NCI-H2171 treated with DMSO at 0.1 percent for 48 hours (cell line): ENCODE results near the gene KDM4B.
"Not testable (repeated sequence)": the region's sequence is repeated elsewhere in the genome, so short reads cannot be mapped to it uniquely, and the experiment has no call there.

Source experiments
- DNase-seq: peaks from one replicate; lab custom pipeline; 2025; lab: John Stamatoyannopoulos, UW

KDM4B gene

DNA sequence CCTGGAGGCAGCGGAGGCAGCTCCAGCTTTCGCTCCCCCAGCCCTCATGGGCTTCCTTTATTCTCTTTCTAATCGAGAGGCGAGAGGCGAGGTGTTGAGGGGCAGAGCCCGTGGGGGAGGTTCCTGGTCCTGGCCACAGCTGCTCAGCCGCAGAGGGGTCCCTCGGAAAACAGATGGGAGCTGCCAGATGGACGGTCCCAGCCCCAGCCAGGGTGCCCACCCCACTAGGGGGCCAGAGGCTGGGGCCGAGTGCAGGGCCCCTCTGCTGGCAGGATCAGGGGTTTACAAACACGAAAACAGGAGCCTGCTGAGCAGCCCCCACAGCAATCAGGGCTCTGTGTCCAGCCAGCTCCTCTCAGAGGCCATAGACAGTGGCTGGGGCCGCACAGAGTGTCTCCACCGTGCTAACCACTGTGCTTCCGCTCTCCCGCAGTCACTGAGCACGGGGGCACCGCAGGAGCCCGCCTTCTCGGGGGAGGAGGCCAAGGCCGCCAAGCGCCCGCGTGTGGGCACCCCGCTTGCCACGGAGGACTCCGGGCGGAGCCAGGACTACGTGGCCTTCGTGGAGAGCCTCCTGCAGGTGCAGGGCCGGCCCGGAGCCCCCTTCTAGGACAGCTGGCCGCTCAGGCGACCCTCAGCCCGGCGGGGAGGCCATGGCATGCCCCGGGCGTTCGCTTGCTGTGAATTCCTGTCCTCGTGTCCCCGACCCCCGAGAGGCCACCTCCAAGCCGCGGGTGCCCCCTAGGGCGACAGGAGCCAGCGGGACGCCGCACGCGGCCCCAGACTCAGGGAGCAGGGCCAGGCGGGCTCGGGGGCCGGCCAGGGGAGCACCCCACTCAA lies 182.2 kb downstream of the KDM4B start:
- peak; percentile 12 for DNase-seq

DNA sequence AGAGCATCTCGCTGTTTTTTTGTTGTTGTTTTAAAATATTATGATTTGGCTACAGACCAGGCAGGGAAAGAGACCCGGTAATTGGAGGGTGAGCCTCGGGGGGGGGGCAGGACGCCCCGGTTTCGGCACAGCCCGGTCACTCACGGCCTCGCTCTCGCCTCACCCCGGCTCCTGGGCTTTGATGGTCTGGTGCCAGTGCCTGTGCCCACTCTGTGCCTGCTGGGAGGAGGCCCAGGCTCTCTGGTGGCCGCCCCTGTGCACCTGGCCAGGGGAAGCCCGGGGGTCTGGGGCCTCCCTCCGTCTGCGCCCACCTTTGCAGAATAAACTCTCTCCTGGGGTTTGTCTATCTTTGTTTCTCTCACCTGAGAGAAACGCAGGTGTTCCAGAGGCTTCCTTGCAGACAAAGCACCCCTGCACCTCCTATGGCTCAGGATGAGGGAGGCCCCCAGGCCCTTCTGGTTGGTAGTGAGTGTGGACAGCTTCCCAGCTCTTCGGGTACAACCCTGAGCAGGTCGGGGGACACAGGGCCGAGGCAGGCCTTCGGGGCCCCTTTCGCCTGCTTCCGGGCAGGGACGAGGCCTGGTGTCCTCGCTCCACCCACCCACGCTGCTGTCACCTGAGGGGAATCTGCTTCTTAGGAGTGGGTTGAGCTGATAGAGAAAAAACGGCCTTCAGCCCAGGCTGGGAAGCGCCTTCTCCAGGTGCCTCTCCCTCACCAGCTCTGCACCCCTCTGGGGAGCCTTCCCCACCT lies 183.3 kb downstream of the KDM4B start:
- DNase-seq: no peak

DNA sequence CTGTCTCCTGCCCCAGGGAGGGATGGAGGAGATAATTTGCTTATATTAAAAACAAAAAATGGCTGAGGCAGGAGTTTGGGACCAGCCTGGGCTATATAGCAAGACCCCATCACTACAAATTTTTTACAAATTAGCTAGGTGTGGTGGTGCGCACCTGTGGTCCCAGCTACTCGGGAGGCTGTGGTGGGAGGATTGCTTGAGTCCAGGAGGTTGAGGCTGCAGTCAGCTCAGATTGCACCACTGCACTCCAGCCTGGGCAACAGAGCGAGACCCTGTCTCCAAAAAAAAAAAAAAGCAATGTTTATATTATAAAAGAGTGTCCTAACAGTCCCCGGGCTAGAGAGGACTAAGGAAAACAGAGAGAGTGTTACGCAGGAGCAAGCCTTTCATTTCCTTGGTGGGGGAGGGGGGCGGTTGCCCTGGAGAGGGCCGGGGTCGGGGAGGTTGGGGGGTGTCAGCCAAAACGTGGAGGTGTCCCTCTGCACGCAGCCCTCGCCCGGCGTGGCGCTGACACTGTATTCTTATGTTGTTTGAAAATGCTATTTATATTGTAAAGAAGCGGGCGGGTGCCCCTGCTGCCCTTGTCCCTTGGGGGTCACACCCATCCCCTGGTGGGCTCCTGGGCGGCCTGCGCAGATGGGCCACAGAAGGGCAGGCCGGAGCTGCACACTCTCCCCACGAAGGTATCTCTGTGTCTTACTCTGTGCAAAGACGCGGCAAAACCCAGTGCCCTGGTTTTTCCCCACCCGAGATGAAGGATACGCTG lies 184.0 kb downstream of the KDM4B start:
- no peak for DNase-seq

DNA sequence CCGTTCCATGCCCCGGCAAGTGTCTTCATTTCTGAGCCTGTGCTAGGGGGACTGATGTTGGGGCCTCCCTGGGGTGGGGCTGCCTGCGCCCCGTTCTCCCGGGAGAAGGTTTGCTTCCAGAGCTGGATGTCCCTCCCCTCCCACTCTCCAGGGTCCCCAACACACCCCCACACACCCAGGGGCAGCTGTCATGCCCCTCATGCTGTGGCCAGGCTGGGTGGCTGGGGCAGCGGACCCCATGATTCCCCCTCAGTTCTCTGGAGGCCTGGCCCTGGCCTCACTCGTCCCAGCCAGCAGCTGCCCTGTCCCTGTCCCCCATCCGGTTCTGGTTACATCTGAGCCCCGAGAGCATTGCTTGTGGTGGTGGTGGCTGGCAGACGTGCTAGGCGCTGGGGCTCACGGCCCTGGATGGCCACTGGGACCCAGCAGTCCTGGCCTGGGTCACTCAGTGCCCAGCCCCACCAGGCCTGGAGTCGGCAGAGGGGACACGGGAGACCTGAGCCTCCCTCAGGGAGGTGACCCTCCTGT lies 184.8 kb downstream of the KDM4B start:
- DNase-seq: no peak

DNA sequence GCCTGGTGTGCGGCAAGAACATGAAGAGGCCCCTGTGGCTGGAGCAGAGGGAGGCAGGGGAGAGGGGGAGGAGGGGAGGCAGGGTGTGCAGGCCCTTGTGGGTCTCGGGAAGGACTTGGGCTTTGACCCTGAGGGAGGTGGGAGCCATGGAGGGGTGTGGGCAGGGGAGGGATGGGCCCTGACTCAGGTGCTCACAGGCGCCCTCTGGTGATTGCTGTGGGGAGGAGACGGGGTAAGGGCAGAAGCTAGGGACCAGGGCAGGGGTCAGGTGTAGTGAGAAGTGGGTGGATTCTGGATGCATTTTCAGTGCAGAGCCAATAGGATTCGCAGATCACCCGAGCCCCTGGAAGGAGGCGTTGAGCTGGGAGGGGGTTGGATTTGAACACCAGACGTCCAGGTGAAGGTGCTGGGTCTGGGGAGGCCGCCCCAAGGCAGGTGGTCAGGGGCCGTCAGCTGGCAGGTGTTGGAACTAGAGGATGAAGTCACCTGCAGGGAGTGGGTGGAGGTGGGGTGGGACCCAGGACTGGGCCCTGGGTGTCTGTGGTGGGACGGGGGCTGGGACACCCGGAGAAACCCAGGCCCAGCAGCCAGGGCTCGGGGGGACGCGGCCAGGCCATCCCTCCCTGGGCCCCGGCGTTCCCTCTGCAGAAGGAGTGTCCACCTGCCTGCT lies 185.4 kb downstream of the KDM4B start:
- no peak for DNase-seq

DNA sequence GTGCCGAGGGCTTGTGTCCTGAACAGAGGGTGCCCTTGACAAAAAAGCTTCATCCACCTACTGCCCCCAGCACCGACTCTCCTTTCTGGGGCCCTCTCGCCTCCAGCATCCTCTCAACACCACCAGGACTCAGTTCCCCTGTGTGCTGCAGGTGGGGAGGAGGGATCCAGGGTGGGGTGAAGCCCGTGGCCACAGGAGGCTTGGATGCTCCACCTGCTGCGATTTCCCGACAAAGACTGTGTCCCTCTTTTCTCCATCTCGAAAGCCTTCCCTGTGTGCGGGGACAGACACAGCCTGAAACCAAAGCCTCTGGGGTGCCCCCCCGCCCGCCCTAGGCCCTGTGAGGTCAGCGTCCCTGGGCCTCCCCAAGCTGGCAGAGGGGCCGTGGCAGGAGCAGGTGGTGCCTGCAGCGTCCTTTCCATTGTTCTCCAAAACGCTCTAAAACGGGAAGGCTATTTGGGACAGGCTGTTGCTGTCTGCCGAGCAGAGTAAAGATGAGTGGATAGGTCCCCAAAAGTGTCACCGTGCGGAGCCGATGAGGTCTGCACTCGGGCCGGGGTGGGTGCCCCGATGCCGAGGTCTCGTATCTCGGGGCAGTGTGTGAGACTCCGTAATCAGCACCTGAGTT lies 186.0 kb downstream of the KDM4B start:
- DNase-seq: no peak

DNA sequence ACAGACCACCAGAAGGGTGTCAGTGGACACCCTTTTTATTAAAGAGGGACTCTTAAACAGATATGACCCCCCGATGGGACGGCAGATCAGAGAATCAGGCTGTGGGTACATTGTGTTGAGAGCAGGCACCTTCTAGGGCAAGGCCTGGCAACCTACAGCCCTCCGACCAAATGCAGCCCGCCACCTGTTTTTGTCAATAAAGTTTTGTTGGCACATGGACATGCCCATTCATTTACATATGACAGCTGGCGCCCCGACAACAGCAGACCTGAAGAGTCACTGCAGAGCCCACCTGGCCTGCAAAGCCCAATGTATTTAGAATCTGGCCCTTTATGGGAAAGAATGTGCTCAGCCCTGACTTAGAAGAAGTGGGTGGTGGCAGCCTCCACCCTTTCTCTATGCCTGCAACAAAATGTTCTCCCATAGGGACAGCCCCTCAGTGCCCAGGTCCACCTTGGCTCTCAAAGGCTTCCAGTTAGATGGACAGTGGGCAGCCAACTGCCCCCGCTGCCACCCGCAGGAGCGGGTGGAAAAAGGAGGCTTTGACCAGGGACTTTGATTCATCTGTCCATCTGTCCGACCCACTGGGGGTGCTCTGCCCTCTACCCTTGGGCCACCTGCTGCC lies 186.8 kb downstream of the KDM4B start:
- DNase-seq: peak; percentile 70

DNA sequence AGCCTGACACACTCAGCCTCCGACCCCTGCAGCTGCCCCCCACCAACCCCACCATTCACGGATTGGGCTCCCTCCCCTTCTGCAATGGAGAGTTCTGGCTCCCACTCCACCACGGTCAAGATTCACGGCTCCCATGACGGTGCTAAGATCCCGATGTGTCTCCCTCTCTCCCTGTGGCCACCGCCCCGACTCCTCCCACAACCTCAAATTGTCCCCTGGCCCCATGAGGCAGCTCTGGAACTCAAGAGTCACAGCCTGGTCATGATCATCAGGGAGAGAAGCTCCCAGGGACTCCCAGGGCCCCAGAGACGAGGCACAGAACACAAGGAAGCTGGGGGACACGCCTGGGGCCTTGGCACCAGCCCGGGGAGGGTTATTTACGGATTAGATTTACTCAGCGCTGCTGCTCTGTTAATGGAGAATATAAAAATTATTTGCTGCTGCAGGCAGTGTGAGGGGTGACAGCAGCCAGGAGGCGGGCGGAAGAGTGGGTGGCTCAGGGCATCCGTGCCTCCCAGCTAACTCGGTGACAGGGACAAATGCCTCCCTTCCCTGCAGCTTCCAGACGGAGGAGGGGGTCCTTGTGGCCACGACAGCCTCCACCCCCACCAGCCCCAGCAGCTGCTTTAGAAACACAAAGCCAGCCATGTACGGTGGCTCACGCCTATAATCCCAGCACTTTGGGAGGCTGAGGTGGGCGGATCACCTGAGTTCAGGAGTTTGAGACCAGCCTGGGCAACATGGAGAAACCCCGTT lies 187.5 kb downstream of the KDM4B start:
- DNase-seq: no peak

DNA sequence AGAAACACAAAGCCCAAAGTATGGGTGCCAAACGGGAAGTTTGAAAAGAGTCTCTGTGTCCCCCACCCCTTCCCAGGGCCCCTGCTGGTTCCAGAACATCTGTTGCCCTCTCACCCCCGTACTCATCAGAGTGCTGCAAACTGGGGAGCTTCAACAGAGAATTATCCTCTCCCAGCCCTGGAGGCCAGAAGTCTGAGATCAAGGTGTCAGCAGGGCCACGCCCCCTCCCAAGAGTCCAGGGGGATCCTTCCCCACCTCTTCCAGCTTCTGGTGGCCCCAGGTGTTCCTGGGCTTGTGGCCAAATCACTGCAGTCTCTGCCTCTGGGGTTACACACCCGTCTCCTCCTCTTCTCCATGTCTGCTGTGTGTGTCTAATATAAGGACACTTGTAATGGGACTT lies 188.3 kb downstream of the KDM4B start:
- DNase-seq: peak; percentile 76

DNA sequence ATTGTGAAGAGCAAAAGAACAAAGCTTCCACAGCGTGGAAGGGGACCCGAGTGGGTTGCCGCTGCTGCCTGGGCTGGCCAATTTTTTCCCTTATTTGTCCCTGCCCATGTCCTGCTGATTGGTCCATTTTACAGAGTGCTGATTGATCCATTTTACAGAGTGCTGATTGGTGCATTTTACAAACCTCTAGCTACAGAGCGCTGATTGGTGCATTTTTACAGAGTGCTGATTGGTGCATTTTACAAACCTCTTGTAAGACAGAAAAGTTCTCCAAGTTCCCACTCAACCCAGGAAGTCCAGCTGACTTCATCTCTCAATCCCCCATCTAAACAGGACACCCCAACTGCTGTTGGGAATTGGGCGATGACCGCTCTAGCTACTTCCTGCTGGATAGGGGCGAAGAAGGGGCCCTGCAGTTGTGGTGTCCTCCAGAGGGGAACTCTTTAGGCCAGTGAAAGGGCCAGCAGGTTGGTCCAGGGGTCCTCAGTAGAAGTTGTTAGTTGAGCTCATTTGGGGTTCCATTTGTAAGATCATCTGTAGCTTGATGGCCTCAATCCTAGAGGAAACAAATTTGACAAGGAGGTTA lies 189.7 kb downstream of the KDM4B start:
- DNase-seq: not testable (repeated sequence)

DNA sequence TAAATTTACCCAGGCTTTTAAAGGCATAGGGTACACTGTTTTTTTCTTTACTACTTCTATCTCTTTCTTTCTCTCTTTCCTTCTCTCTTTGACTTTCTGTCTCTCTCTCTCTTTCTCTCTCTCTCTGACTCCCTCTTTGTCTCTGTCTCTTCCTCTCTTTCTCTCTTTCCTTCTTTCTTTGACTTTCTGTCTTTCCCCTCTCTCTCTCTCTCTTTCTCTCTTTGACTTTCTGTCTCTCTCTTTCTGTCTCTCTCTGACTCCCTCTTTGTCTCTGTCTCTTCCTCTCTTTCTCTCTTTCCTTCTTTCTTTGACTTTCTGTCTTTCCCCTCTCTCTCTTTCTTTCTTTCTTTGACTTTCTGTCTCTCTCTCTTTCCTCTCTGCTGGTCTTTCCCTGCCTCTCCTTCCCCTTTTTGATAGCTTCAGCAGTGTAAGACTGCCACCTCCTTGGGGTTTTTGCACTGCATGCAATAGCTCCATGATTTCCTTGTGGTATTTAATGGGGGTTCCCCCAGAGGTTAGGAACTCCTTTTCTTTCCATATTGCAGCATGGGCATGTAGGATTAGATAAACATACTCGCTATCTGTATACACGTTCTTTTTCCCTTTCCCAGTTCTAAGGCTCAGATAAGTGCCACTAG lies 191.4 kb downstream of the KDM4B start:
- not testable (repeated sequence) for DNase-seq

DNA sequence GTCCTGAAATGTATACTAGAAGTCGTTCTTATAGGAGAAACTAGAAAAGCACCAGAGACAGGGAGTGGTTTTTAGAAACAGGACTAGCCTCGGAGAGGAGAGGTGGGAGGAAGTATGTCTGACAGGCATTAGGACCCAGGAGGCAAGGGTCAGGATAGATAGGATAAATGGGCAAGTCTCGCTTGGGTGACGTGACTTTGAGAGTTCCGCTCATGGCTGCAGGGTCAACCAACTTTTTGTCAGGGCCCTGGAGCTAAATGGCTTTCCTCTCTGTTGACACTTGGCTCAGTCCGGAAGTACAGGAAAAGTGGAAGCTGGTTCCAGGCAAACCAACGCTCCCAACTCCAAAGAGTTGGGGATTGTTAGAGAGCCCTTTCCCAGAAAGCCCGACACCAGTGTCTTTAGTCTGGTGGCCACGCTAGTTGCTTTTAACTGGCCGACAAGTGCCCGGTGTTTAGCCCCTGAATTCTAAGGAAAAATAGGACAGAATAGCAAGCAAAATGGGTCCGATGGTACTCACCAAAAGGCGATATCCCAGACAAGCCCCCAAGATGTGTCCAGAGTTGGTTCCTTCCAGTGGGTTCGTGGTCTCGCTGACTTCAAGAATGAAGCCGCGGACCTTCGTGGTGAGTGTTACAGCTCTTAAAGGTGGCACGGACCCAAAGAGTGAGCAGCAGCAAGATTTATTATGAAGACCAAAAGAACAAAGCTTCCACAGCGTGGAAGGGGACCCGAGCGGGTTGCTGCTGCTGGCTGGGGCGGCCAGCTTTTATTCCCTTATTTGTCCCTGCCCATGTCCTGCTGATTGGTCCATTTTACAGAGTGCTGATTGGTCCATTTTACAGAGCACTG lies 196.2 kb downstream of the KDM4B start:
- not testable (repeated sequence) for DNase-seq

DNA sequence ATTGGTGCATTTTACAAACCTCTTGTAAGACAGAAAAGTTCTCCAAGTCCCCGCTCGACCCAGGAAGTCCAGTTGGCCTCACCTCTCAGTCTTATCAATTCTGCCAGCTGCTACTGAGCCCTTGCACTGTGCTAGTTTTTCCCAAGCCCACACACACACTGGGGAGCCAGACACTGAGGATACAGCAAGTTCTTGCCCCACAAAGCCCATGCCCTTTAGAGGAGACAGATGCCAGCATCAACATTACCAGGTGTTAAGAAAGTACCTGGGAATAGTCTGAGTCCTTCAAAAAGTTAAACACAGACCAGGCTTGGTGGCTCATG lies 196.7 kb downstream of the KDM4B start:
- no peak for DNase-seq

DNA sequence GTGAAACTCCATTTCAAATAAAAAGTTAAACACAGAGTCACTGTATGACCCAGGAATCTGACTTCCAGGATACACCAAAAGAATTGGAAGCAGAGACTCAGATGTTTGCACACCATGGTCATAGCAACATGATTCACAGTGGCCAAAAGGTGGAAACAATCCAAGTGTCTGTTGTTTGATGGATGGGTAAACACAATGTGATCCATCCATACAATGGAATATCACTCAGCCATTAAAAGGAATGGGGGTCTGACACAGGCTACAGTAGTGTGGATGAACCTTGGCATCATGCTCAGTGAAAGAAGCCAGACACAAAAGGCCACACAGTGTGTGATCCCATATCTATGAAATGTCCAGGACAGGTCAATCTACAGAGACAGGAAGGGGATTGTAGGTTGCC lies 197.3 kb downstream of the KDM4B start:
- no peak for DNase-seq

DNA sequence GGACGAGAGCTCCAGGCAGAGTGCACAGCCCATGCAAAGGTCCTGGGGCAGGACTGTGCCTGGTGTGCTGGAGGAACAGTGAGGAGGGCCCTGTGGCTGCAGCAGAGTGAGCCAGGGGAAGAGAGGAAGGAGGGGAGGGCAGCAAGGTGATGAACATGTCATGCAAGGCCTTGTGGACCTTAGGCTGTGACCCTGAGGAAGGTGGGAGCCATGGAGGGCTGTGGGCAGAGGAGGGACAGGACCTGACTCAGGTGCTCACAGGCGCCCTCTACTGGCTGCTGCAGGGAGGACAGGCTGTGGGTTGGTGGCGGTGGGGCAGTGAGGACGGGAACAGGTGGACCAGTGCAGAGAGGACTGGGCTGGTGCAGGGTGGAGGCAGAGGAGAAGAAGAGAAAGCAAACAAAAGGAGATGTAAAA lies 201.4 kb downstream of the KDM4B start:
- DNase-seq: no peak

DNA sequence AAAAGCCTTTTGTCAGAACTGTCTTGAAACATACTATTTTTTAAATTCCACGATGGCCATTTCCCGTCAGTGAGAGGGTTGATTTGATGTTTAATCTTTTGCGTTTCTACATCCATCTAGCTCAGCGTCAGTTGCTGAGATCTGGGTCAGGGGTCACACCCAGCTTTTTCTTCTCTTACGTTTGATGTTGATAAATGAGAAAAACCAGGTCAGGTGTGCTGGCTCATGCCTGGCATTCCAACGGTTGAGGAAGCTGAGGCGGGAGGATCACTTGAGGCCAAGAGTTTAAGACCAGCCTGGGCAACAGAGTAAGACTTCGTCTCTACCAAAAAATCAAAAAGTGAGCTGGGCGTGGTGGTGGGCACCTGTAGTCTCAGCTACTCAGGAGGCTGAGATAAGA lies 202.8 kb downstream of the KDM4B start:
- DNase-seq: no peak

DNA sequence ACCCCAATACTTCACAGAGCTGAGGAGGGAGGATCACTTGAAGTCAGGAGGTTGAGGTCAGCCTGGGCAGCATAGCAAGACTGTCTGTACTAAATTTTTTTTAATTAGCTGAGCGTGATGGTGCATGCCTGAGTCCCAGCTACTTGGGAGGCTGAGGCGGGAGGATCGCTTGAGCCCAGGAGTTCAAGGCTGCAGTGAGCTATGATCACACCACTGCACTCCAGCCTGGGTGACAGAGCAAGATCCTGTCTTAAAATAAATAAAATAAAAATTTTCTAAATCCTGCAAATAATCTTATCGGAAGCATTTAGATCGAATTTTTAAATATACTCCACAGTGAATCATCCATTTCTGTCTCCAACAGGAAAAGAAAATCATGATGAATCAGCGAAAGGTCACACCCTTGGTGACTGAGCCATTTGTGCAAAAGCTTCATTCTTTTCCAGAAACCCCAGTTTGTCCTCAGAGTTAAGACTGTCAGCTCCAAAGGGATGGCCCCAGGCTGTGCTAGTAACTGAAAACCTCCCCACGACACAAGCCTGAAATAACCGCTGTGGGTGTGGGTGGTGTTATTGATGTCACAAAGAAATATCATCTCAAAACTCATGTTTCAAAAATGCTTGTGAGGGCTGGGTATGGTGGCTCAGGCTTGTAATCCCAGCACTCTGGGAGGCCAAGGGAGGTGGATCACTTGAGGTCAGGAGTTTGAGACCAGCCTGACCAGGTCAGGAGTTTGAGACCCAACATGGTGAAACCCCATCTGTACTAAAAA lies 204.1 kb downstream of the KDM4B start:
- DNase-seq: no peak

DNA sequence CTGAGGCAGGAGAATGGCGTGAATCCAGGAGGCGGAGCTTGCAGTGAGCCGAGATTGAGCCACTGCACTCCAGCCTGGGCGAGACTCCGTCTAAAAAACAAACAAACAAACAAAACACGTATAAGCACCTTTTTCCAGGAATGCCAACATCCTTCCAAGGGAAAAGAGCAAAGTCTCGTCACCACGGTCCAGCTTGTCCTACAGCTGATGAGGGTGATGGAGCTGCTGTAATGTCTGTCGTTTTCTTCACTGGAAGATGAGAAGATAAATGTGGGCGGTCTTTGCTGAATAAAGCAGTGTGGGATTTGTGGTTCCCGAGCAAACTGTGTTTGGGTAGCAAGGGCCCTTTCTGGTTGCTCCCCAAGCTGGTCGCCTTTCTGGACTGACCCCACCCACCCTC lies 205.1 kb downstream of the KDM4B start:
- DNase-seq: no peak
